HUES64 (cell line): ENCODE data around the gene CDC42BPB.

Experiments
- H3K27ac ChIP-seq: 2 replicates; pipeline ENCODE4 v1.7.0; 2013; ENCODE audit warnings: low read depth, low read length, inconsistent platforms
- H3K27me3 ChIP-seq: 2 replicates; pipeline ENCODE4 v1.6.1; 2013; ENCODE audit warnings: mild to moderate bottlenecking, low read length; ENCODE audit not compliant: insufficient read depth
- H3K36me3 ChIP-seq: 2 replicates; pipeline ENCODE4 v1.6.1; 2013; ENCODE audit warnings: mild to moderate bottlenecking, low read length; ENCODE audit not compliant: insufficient read depth
- H3K4me1 ChIP-seq: 2 replicates; pipeline ENCODE4 v1.6.1; 2013; ENCODE audit warnings: mild to moderate bottlenecking, low read length, moderate library complexity; ENCODE audit not compliant: insufficient read depth
- H3K4me3 ChIP-seq: 2 replicates; pipeline ENCODE4 v1.5.1; 2013; ENCODE audit warnings: mild to moderate bottlenecking, low read length, moderate library complexity
- H3K9ac ChIP-seq: 2 replicates; pipeline ENCODE4 v1.6.1; 2013; ENCODE audit warnings: mild to moderate bottlenecking, low read depth, low read length
- H3K9me3 ChIP-seq: 2 replicates; pipeline ENCODE4 v1.6.1; 2013; ENCODE audit warnings: low read depth, low read length; ENCODE audit not compliant: insufficient read depth
- WGBS: fragments of 150-250, 120-280 bp; methylation state at CpG from one replicate; pipeline ENCODE4 v1.1.7; 2013; ENCODE audit warnings: missing lambda C conversion rate; 5-methylcytosine and 5-hydroxymethylcytosine counted together

The CDC42BPB gene

GRCh38 chr14:102933618-102934231, 123.6 kb downstream of the CDC42BPB start:
- Histone ChIP-seq H3K4me1 (no peaks in the 10 kb centered on the region), H3K4me3 (no peak overlapping the region), H3K27me3 (peaks cover 28% of the 10 kb centered on the region), H3K36me3 (peaks cover 27% of the 10 kb centered on the region), H3K27ac (no peak overlapping the region), H3K9me3 (no peaks in the 10 kb centered on the region), H3K9ac (no peak overlapping the region)
- 93% methylated on average over 20 of the region's 20 CpGs for WGBS

DNA sequence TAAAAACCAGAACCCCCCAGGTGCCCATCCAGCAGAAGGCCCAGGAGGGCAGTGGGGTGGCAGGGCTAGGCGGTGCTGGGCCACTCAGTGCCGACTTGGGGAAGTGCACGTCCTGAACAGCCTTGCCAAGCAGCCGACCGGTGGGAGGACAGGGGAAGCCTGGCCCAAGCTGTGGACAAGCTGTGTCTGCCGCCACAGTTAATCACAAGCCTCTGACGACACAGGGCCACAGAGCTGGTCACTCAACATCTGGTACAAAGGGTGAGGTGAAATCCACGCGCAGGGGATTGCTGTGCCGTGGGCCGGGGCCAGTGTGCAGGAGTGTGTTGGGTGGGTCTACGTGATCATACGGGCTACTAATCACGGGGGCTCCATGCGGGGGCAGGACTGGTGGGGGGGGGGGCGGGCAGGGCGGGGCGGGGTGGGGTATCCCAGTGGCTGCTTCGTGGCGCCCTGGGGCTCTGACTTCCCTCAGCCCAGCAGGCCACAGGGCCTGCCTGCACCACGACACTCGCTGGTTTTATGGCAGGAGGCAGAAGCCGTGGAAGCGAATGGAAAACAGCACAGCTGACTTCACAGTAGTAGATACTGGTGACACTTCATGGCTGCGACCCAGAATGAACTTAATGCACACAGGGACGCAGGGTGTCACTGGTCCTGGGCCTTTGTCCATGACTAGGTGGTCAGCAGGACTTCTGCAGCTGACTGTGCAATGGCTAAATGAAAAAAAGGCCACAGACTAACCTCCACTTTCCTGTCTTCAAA, 124.7 kb downstream of the CDC42BPB start:
- no peak overlapping the region for H3K4me3 ChIP-seq
- WGBS, result 92% methylated on average over 21 of the region's 26 CpGs
- no peaks in the 10 kb centered on the region for H3K9me3 ChIP-seq
- no peaks in the 10 kb centered on the region for H3K4me1 ChIP-seq
- H3K36me3 ChIP-seq, result peaks cover 18% of the 10 kb centered on the region
- H3K27ac ChIP-seq, result no peak overlapping the region
- H3K27me3 ChIP-seq, result peaks cover 39% of the 10 kb centered on the region
- H3K9ac ChIP-seq, result no peak overlapping the region

DNA sequence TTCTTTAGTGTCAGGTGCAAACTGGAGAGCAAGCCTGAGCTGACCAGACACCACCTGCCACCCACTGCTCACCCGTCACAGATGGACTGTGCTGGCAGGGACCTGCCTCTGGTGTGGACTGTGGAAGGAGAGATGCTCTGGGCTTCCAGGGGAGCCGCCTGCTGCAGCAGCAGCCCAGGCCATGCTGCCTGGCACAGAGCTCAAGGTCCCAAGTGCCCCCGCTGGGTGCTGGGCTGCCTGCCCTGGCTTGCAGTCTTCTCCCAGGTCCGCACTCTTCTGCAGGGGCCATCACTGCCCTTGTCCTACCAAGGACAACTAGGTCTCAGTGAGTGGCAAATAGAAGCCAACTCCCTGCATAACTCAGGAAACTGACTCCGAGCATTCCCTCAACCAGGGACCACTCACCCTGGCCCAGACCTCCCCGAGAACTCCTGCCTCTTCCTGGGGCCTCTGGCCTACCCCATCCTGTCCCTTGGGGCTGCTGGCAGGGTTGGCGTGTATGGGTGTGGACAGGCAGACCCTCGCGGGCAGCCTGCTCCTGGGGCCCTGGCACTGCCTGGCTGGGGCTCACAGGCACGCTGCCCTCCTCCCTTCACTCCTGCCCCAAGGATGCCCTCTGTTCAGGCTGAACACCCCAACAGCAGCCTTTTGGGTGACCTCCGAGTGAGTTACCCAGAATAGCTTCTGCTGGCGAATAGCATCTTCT, 125.6 kb downstream of the CDC42BPB start:
- Histone ChIP-seq H3K27ac (no peak overlapping the region), H3K9ac (no peak overlapping the region), H3K27me3 (peaks cover 48% of the 10 kb centered on the region), H3K36me3 (peaks cover 14% of the 10 kb centered on the region), H3K9me3 (no peaks in the 10 kb centered on the region), H3K4me3 (no peak overlapping the region), H3K4me1 (no peaks in the 10 kb centered on the region)
- 96% methylated on average over 12 of the region's 12 CpGs for WGBS

GRCh38 chr14:102930753-102931579, 126.4 kb downstream of the CDC42BPB start:
- WGBS, result 57% methylated on average over 34 of the region's 34 CpGs
- H3K4me1 ChIP-seq, result peaks cover 3% of the 10 kb centered on the region
- H3K27ac ChIP-seq, result no peak overlapping the region
- no peaks in the 10 kb centered on the region for H3K9me3 ChIP-seq
- H3K36me3 ChIP-seq, result peaks cover 14% of the 10 kb centered on the region
- H3K9ac ChIP-seq, result no peak overlapping the region
- H3K27me3 ChIP-seq, result peaks cover 56% of the 10 kb centered on the region
- peak overlapping the region; percentile 27; the same call in 1 of the 2 replicates for H3K4me3 ChIP-seq

GRCh38 chr14:102930138-102930752, 127.1 kb downstream of the CDC42BPB start:
- no peak overlapping the region for H3K27ac ChIP-seq
- H3K27me3 ChIP-seq, result peaks cover 63% of the 10 kb centered on the region
- peaks cover 6% of the 10 kb centered on the region for H3K4me1 ChIP-seq
- no peak overlapping the region for H3K9ac ChIP-seq
- 3% methylated on average over 73 of the region's 74 CpGs for WGBS
- peak overlapping the region; percentile 75; the same call in 1 of the 2 replicates for H3K4me3 ChIP-seq
- peaks cover 11% of the 10 kb centered on the region for H3K36me3 ChIP-seq
- no peaks in the 10 kb centered on the region for H3K9me3 ChIP-seq

DNA sequence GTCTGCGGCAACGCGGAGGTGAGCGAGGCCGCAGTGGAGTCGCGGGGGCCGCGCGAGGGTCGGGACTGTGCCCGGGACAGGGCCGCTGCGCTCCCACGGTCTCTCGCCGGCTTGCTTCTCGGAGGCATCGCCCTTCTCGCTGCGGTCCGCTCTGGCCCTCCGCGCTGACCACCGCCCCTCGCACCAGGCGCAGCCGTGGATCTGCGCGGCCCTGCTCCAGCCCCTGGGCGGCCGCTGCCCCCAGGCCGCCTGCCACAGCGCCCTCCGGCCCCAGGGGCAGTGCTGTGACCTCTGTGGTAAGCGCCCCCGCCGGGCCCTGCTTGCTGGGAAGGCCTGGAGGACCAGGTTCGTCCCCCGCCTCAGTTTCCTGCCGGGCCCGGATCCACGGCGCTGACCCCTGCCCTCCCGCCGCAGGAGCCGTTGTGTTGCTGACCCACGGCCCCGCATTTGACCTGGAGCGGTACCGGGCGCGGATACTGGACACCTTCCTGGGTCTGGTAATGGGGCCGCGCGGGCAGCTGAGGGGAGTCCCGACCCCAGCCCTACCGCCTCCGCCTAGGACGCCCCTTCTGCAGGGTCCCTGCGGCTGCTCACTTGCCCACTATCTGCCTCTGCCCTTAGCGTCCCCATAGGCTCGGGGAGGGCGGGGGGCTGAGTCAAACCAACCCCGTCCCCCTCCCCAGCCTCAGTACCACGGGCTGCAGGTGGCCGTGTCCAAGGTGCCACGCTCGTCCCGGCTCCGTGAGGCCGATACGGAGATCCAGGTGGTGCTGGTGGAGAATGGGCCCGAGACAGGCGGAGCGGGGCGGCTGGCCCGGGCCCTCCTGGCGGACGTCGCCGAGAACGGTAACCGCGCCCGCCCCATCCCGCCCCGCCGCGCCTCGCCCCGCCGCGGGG, 127.9 kb downstream of the CDC42BPB start:
- Histone ChIP-seq H3K9ac (no peak overlapping the region), H3K36me3 (peaks cover 11% of the 10 kb centered on the region), H3K4me3 (peak overlapping the region; percentile 75), H3K9me3 (no peaks in the 10 kb centered on the region), H3K27me3 (peaks cover 71% of the 10 kb centered on the region), H3K4me1 (peaks cover 6% of the 10 kb centered on the region), H3K27ac (no peak overlapping the region)
- 4% methylated on average over 94 of the region's 94 CpGs for WGBS

- Histone ChIP-seq H3K27ac (no peak overlapping the region), H3K36me3 (peaks cover 8% of the 10 kb centered on the region), H3K9ac (peak overlapping the region; percentile 43; the same call in 1 of the 2 replicates), H3K4me1 (peaks cover 7% of the 10 kb centered on the region), H3K4me3 (peak overlapping the region; percentile 75), H3K9me3 (no peaks in the 10 kb centered on the region), H3K27me3 (peaks cover 79% of the 10 kb centered on the region)
- WGBS, result 1% methylated on average over 94 of the region's 94 CpGs
Measured at GRCh38 chr14:102928412-102929240, 128.7 kb downstream of the CDC42BPB start.

- Histone ChIP-seq H3K4me1 (peaks cover 10% of the 10 kb centered on the region), H3K9me3 (no peaks in the 10 kb centered on the region), H3K9ac (peak overlapping the region; percentile 43; the same call in 1 of the 2 replicates), H3K4me3 (peak overlapping the region; percentile 75), H3K27me3 (peaks cover 86% of the 10 kb centered on the region), H3K36me3 (peaks cover 2% of the 10 kb centered on the region), H3K27ac (no peak overlapping the region)
- WGBS, result 1% methylated on average over 35 of the region's 35 CpGs
Measured at GRCh38 chr14:102927878-102928411, 129.4 kb downstream of the CDC42BPB start.

GRCh38 chr14:102927346-102927877, 129.9 kb downstream of the CDC42BPB start:
- Histone ChIP-seq H3K9me3 (no peaks in the 10 kb centered on the region), H3K4me3 (peak overlapping the region; percentile 75), H3K9ac (no peak overlapping the region), H3K4me1 (peaks cover 10% of the 10 kb centered on the region), H3K27ac (no peak overlapping the region), H3K27me3 (peaks cover 91% of the 10 kb centered on the region), H3K36me3 (no peaks in the 10 kb centered on the region)
- 39% methylated on average over 19 of the region's 19 CpGs for WGBS
